ENCODE measurements around the gene USP13.

USP13 gene

DNA sequence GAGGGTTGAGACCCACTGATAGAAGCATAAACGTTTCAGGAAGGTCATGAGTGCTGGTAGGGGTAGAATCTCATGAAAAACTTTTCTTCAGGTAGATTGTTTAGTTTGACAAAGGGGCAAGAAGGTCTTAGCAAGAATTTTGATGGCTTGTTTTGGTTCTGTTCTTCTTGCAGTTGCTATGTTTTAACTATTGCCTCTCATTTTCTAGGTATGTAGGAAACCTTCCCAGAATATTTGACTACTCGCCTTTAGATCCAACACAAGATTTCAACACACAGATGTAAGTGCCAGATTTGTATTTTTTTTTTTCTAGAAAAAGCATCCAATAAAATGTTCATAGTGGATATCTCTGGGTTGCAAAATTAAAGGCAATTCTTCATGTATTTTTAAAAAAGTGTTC, 77.1 kb downstream of the USP13 start:
- DNase-seq = no peak
- intact Hi-C loops (cut with DNase I) = no loop called here

DNA sequence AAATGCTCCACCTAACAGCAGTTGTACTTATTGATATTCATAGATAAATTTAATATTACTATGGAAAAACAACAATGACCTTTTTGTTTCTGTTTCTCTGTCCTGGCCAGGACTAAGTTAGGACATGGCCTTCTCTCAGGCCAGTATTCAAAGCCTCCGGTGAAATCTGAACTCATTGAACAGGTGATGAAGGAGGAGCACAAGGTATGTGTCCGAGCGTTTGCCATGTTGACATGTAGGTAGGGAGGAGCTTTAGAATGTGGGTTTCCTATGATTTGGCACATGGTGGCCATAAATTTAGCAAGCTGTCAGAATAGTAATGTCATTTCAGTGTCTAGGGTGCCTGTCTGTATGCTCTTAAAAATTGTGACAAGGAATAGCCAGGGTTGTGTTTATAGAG, 77.7 kb downstream of the USP13 start:
- intact Hi-C loops (cut with DNase I) = no loop called here
- no peak for DNase-seq

DNA sequence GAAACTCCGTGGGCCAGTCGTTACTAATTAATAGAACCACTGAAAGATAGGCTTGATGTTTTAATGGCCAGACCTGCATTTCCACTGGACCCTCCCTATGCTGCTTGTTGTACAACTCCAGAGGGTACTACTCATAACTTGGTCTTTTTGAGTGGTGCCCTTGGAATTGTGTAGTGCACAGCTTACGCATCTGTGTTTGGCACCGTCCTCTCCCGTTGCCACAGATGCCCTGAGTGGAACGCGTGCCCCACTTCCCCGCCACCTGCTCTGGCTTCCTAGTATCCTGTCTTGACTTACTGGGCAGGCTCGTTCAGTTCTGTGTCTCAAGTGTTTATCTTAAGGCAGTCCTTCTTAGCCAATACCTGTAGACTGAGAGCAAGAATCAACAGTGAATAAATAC, 78.7 kb downstream of the USP13 start:
- DNase-seq = no peak
- intact Hi-C loops (cut with DNase I) = no loop called here

DNA sequence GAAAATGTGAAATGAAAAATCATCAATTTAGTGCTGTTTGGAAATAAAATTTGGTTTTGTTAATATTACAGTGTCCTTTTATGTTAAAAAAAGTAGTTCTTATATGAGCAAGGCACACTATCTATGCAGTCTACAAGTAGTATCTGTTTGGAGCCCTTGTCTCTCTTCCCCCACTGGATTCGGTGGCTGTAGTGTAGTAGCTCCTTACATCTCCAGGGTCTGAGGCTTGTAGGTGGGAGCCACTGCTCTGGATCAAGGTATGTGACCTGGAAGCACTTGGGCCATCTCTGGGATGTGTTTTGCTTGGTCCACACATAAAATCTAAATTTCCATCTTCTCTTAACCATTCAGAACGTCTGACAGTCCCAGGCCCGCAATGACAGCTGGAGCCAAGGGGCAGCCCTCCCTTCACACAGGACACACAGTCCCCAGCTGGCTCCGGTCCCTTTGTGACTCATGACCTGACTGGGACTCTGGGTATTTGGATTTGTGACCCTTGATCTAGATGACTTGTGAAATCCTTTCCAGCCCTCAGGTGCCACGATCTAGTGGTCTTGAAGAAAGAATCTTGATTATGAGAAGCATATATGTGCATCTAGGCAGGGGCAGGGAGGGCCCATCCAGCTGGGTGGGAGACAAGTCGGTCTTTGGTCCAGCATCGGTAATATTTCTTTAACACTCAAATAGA, 80.0 kb downstream of the USP13 start:
- intact Hi-C loops (cut with DNase I) = no loop called here
- peak in 3 of 10 donors; percentile 19 to 77 (median 29) for DNase-seq

DNA sequence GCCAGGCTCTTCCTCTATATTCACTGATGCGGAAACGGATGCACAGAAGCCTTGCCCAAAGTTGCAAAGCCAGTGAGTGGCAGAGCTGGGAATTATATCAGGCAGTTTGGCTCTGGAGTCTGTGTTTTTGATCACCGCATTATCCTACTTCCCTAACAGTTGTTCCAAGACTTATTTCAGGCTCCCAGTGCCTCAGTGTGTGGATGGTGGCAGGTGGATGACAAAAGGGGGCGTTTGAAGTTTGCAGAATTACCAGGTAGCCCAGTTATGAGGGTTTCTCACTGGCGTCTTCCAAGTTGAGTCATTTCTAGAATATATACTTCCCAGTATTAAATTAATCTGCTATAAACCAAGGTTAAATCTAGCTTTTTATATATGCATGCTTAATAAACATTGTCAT, 81.0 kb downstream of the USP13 start:
- no peak for DNase-seq
- intact Hi-C loops (cut with DNase I) = no loop called here

DNA sequence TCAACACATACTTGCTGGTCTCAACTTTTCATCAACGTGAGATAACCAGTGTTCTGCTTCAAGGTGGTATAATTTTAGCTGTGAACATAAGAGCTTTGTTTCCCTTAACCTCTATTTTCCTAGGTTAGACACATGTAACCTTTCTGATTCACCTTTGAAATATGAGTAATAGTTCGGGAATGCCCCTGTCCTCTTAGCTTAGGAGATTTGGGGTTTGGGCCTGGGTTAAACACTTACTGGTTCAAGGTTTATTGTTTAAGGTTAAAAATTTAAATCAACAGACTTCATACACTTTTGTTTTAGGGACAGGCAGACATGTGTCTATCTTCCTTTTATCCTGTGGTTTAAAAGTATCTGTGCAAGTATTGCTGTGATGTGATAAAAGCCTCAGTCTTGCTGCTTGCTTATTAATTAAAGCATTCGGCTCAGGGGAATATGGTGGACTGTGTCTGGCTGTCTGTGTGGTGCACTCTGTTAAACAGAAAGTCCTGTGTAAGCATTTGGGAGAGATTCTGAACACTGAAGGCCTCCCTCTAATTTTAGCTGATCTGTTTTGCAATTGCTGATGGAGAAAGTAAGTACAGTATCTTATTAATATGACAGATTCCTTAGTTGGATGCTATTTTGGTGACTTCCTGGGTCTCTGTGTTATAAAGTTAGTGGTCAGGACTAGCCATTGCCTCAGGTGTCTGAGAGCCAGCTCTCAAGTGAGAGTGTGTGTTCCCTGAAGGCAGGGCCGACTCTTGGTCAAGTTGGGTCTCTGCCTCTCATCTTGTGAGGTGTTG, 81.8 kb downstream of the USP13 start:
- intact Hi-C loops (cut with DNase I) = no loop called here
- no peak for DNase-seq

DNA sequence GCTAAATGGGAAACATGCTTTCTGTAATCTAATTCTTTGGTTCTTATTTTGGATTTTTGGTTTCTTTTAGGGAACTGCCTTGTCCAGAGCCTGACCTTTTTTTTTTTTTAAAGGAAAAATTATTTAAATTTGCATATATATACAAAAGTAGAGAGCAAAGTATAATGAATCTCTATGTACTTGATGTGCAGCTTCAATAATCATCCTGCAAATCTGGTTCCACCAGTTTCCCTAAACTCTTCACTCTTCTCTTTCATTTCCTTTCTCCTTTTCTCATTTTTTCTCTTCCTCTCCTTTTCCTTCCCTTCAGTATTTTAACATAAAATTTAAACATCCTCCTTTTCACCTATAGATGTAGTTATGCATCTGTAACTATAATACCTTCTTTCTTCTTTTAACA, 82.5 kb downstream of the USP13 start:
- intact Hi-C loops (cut with DNase I) = no loop called here
- DNase-seq = no peak

DNA sequence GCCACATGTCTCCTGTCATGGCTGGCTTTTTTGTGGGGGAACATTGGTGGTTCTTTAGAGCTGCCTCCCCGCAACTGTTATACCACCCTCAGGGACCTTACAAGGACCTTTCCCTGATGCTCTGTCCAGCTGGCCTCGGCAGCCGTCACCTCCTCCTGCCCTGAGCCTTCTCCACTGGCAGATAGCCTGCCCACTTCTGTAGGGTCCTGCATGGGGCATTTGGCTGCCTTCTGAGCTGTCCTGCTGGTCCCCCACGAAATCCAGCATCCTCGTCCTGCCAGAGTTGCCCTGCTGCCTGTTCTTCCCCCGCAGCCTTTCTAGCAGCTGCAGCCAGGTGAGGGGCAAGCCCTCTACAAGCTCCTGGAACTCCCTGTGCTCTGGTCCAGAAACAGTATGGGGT, 86.2 kb downstream of the USP13 start:
- intact Hi-C loops (cut with DNase I) = no loop called here

DNA sequence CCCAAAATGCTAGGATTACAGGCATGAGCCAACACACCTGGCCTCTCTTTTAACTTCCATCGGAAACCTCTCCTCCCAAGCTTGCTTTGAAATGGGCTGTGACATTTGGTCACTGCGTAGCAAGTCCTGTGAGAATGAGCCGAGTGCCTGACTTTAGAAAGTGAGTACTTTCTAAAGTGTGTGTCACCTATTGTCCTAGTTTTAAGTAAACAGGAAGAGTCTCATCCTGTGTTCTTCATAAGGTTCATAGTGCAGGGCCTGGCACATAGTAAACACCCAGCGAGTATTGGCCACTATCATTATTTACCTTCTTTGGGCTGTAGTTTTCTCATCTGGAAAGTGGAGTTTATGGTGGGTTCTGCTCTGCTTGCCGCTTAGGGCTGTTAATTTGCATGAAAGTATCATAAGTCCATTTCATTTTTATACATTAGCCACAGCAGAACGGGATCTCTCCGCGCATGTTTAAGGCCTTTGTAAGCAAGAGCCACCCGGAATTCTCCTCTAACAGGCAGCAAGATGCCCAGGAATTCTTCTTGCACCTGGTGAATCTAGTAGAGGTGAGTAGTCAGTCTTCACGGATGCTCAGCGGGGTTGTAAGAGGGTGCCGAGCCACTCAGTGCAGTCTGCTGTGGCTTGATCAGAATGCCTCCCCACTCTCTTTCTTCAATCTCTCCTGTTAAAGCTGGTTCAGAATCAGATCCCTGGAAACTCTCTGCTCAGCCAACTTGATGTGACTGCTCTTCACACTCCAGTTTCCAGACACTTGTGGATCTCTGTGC, 87.2 kb downstream of the USP13 start:
- intact Hi-C loops (cut with DNase I) = no loop called here
- DNase-seq = no peak

More for the DNA sequence above, 86.2 kb downstream of the USP13 start:
- no peak for DNase-seq

DNA sequence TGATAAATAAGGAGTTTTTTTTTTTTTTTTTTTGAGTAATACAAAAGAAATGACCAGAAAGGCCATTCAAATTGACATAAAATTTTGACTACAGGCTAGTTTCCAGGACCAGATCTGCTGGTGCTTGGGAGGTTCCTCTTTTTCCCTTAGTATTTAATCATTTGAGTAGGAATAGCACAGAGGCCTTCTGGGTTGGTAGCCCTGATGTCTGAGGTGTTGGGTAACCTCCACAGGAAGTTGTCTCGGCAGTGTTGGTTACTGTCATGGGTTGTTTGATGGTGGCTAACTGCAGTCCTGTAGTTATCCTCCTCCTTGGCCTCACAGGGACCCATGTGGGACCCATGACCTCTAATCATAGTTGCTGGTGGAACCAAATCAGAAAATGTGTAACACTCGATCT, 91.1 kb downstream of the USP13 start:
- no peak for DNase-seq
- intact Hi-C loops (cut with DNase I) = no loop called here

DNA sequence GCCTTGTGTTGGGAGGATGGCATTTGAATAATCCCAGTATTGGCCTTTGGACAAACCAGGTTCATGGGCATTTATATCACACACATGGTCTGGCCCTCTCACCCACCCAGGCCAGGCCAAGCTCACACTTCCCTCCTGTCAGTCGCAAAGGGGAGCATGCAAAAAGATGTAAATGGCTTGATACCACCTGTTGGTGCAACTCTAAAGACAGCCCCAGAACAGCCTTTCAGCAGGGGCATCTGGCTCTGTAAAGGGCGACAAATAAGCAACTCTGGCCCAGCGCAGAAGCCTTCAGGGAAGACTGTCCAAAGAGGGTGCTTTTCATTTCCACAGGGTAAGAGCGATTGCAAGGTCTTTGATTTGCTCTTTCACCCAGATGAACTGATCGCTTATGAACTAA, 91.8 kb downstream of the USP13 start:
- intact Hi-C loops (cut with DNase I) = no loop called here
- DNase-seq = no peak

DNA sequence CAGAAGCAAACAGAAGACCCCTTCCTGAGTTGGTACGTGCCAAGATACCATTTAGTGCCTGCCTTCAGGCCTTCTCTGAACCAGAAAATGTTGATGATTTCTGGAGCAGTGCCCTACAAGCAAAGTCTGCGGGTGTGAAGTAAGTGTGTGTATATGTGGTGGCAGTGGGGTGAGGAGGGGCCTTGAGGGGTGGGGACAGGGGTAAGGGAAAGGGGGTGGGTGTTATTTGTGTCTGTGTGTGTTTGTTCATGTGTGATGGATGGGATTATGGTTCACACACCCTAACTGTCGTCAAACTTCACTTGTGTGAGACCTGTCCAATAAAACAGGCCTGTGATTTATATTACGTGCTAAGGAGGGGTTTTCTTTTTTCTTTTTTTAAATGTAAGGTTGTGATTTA, 92.2 kb downstream of the USP13 start:
- intact Hi-C loops (cut with DNase I) = no loop called here
- no peak for DNase-seq

DNA sequence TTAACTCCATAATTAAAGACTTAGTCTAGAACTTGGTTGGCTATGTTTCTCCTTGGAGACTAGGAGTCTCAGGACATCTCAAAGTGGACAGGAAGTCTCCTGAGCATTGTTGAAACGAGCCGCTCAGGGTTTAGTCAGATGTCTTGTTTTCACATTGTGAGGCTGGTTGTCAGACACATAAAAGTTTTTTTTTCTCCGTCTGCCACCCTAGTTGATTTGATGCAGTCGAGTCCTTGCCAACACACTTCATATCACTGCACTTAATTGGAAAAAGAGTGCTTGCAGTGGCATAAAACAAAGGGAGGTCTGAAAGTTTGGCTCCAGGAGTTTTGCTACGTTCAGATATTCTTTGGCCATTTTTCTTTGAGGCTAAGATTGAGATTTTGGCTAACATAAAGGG, 92.9 kb downstream of the USP13 start:
- intact Hi-C loops (cut with DNase I) = no loop called here
- DNase-seq = no peak

DNA sequence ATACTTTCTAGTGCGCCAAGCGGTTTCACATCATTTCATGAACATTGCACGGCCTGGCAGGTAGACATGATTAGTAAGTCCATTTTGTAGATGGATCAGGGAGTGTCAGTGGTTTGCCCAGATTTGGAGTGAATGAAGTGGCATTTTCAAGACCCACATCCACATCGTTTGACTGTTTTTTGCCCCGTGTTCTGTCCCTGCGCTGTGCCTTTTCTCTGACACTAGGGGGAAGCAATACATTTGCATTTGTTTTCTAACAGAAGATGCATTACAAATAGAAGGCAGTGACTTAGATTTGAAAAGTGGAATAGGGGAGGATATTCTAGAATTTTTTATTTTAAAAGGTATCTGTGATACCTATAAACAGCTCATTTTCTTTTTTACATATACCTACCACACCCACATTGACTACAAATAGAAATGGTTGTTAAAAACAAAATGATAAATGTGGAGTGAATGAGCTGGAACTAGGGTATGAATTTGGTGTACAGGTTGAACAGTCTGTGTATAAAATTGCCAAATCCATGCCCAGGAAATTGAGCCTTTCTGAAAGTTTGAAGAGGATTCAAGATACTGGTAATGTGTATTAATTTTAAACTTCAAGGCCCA, 98.0 kb downstream of the USP13 start:
- DNase-seq = peak in 3 of 10 donors; percentile 15 to 79 (median 17)
- intact Hi-C loops (cut with DNase I) = no loop called here

DNA sequence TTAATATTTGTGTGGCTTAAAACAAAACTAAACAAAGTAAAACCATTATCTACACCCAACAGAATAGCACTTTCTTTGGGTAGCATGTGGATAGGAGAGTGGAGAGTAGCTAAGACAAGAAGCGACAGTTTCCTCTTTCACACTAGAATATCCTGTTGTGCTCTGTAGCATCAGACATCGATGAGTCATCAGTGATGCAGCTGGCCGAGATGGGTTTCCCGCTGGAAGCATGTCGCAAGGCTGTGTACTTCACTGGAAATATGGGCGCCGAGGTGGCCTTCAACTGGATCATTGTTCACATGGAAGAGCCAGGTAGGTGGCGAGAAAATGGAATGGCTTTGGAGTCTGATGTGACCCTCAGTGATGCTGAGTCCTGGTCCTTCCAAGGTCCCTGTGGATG, 108.1 kb downstream of the USP13 start:
- intact Hi-C loops (cut with DNase I) = no loop called here
- peak in 1 of 10 donors; percentile 16 for DNase-seq

DNA sequence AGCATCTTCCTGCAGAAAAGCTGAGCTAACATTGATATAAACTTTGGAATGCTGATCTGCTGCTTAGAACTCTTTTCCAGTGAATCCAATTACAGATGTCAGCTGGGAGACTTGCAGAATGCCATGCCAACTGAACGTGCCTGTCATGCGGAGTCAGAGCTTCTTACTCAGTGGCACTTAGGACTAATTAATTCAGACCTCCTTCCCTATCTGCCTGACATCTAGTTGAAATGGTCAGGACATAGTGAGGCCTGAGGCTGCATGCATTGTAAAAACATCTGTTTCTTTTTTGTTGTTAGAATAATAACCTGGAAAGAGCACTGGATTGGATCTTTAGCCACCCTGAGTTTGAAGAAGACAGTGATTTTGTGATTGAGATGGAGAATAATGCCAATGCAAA, 112.6 kb downstream of the USP13 start:
- DNase-seq = no peak
- intact Hi-C loops (cut with DNase I) = loop anchor here (5.0 kb wide), 1 partner anchor 827 kb away; no protein-coding TSS in a partner anchor

DNA sequence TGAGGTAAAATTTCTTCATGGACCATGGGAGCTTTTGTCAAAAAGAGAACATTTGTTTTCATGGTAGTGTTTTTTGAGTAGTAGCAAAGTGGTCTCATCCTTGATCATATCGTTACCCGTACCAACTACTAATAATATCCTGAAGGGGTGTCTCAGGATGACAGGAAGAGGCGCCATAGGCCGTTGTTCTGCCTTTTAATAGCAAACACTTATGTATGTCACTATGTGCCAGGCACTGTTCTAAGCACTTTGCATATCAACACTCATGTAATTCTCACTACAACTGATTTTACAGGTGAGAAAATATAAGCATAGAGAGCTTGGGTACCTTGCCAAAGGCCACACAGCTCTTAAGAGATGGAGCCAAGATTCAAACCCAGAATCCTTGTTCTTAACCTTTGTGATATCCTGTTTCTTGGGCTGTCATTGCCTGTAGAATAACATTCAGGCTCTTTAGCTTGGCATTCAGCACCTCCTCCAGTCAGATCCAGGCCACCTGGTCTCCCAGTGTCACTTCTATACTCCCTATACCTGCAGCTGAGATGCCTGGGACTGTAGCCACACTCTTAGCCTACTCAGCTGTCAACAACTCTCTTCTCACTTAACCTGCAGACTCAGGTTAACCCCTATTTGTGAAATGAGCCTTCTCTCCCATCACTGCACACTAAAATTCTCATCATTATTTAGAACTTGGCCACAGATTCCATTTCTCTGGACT, 113.7 kb downstream of the USP13 start:
- intact Hi-C loops (cut with DNase I) = loop anchor here (5.0 kb wide), 1 partner anchor 826 kb away; no protein-coding TSS in a partner anchor

DNA sequence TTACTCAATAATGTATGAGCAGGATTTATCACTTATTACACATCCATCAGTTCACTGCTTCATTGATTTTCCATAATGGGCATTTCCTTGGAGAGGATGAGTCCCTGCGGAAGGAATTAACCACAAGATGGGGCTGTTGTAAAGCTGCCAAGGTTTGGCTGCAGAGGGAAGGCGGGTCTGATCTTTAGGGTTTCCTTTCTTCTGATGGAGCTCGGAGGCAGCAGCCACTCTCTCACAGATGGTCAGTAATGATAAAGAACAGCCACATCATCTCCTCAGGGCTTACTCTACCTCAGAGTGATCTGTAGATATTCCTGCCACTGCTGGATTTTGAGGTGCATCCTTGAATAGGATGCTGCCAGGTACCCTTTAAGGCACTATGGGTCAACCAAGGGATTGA, 115.2 kb downstream of the USP13 start:
- peak in 6 of 10 donors; percentile 30 to 89 (median 42) for DNase-seq
- intact Hi-C loops (cut with DNase I) = loop anchor here (5.0 kb wide), 1 partner anchor 824 kb away; no protein-coding TSS in a partner anchor

More for the DNA sequence above, 113.7 kb downstream of the USP13 start:
- no peak for DNase-seq

DNA sequence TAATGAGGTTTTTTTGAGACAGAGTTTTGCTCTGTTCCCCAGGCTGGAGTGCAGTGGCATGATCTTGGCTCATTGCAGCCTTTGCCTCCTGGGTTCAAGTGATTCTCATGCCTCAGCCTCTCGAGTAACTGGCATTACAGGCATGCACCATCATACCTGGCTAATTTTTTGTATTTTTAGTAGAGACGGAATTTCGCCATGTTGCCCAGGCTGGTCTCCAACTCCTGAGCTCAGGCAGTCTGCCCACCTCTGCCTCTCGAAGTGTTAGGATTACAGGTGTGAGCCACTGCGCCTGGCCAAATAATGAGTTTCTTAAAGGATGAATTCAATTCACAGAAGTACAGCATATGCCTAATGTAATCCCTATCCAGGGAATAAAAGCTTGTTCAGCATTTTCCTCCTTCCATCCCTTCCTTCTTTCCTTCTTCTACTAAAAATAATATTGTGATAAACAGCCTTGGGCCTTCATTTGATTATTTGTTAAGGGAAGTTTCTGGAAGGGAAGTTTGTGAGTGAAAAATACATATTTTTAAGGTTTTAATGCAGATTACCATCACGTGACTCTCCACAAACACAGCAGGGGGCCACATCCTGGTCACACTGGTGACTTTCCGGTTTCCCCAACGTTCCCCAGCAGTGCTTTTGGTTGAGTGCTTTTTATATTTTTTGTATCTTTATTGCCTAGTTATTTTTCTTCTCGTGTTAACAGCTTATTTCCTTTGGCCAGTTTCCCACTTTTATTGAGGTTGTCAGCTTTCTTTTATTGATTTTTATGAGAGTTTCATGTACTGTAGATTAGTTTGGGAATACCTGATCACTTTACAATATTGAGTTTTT, 116.8 kb downstream of the USP13 start:
- intact Hi-C loops (cut with DNase I) = loop anchor here (5.0 kb wide), 1 partner anchor 823 kb away; no protein-coding TSS in a partner anchor
- DNase-seq = no peak
